Measurements from ENCODE around the gene IMP4. TPM values are rescaled to one million over a fixed set of nuclear protein-coding genes. Genes with fewer than 3 reads are reported as not detected.

The IMP4 gene
- total RNA-seq, 4 donors from 2014 or later, result 69.5 to 98.6 (median 94.4) TPM

DNA sequence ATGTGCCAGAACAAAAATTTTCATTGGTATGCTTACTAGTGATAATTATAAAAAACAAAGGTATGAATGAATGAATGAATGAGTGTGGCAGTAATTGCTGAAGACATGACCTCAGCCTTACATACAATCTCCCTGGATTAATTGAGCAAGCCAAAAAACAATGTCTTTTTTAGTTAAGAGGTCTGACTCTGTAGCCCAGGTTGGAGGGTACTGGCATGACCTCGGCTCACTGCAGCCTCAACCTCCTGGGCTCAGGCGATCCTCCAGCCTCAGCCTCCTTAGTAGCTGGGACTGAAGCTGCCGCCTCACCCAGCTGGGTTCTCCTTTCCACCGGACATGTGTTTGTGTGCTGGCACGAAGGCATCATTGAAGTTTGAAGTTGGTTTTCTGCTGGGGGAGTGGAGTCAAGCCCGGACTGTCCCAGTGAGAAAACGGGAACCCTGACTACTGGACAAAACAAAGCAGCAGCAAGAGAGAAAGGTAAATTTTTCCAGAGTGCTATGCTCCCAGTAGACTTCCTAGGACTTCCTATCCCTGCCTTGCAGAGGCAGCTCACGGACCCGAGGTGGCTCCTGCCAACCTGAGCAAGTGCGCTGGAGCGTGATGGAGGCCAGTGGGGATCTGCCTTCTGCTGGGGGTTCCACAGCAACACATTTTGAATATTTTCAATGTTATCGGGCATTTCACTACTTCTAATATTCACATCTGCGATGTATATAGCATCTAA, 6.4 kb upstream of the IMP4 start:
- TF ChIP-seq POLR2A (IDR thresholded peaks at IDR 0.05), result no peak
- TF ChIP-seq, protein P1, sequence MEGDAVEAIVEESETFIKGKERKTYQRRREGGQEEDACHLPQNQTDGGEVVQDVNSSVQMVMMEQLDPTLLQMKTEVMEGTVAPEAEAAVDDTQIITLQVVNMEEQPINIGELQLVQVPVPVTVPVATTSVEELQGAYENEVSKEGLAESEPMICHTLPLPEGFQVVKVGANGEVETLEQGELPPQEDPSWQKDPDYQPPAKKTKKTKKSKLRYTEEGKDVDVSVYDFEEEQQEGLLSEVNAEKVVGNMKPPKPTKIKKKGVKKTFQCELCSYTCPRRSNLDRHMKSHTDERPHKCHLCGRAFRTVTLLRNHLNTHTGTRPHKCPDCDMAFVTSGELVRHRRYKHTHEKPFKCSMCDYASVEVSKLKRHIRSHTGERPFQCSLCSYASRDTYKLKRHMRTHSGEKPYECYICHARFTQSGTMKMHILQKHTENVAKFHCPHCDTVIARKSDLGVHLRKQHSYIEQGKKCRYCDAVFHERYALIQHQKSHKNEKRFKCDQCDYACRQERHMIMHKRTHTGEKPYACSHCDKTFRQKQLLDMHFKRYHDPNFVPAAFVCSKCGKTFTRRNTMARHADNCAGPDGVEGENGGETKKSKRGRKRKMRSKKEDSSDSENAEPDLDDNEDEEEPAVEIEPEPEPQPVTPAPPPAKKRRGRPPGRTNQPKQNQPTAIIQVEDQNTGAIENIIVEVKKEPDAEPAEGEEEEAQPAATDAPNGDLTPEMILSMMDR (IDR thresholded peaks at IDR 0.05), result no peak
- Histone ChIP-seq H3K27me3 (no peaks in the 10 kb centered on the region), H3K36me3 (peaks cover 7 to 11% of the 10 kb centered on the region in 2 donors), H3K4me3 (replicated peaks in 1 of 3) (no peak overlapping the region), H3K4me1 (peaks cover 5 to 6% of the 10 kb centered on the region in 2 donors), H3K27ac (no peak overlapping the region), H3K9me3 (no peaks in the 10 kb centered on the region)
- 68 to 72% methylated on average over 12 to 13 of the region's 13 CpGs for WGBS, 2 donors
- no peak for DNase-seq
- intact Hi-C loops (cut with DNase I), result no loop called here

DNA sequence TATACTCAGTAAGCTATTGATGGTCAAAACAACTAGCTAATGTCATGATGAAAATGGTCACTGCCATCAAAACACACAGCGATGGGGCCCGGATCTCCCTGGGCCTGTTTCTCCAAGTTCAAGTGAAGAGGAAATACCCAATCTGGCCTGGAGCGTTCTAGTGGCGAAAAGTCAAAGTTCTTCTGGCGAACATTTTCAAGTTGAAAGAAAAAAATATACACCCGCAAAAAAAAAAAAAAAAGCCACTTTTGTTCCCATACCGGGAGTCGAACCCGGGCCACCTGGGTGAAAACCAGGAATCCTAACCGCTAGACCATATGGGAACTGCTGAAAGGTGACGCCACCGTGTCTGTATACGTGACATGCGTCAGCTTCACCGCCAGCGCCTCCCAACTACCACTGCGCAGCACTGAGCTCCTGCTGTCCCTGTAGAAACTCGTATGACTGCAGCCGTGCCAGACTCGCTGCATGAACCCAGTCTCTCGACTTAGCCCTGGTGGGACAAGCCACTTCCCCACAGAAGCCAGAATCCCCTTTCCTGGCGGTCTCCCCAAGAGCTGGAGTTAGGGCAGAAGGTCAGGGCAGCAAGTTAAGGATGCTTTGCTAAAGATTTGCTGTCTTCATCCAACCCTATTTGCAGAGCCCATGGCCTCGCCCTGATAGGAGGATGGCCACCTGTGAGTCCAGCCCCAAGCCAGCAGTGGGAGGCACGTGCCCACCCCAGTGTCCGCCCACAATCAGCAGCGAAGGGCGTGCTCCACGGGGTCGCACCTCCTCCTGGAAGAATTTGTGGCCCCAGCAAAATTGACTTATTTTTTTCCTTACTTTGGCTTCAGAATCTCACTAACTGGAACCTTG, 5.6 kb upstream of the IMP4 start:
- no peaks in the 10 kb centered on the region for H3K27me3 ChIP-seq
- H3K27ac ChIP-seq, result peak overlapping the region in 2 of 3 donors; percentile 7 to 45
- H3K36me3 ChIP-seq, result peaks cover 7 to 11% of the 10 kb centered on the region in 2 donors
- WGBS, 2 donors, result 13 to 31% methylated on average over 28 to 29 of the region's 29 CpGs
- intact Hi-C loops (cut with DNase I), result no loop called here
- no peaks in the 10 kb centered on the region for H3K9me3 ChIP-seq
- TF ChIP-seq, protein P1 (IDR thresholded peaks at IDR 0.05), result no peak
- TF ChIP-seq POLR2A (IDR thresholded peaks at IDR 0.05), result no peak
- H3K4me3 ChIP-seq (replicated peaks in 1 of 3), result no peak overlapping the region
- DNase-seq, result peak; percentile 85 to 86
- peaks cover 8 to 9% of the 10 kb centered on the region in 2 donors for H3K4me1 ChIP-seq

DNA sequence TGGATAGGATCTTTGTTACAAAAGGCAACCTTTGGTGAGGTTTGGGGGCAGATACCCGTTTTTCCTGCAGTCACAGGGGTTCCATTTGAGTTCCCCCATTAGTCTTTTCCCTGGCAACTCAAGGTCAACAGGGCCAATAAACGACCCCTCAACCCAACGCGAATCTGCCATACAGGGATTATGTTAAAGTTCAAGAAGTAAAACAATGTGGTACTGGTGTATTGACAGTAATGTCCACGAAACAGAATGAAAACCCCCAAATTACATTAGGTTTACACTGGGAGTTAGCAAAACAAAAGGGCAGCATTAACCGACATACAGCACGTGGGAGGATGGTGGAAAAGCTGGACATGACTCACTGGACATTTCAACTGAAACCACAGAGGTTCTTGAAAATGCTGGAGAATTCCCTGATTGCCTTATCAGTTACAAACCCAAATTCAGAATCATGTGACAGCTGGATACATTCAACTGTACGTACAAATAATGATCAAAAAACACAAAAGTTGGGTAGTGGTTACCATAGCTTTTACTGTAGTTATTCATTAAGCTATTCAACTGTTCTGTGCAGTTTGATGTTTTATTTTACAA, 4.9 kb upstream of the IMP4 start:
- Histone ChIP-seq H3K27me3 (no peaks in the 10 kb centered on the region), H3K36me3 (peaks cover 7 to 11% of the 10 kb centered on the region in 2 donors), H3K27ac (peak overlapping the region in 1 of 3 donors; percentile 45), H3K4me3 (replicated peaks in 1 of 3) (no peak overlapping the region), H3K4me1 (peaks cover 8 to 9% of the 10 kb centered on the region in 2 donors), H3K9me3 (no peaks in the 10 kb centered on the region)
- DNase-seq, result no peak
- TF ChIP-seq POLR2A (IDR thresholded peaks at IDR 0.05), result no peak
- TF ChIP-seq, protein P1 (IDR thresholded peaks at IDR 0.05), result no peak
- intact Hi-C loops (cut with DNase I), result no loop called here
- 67 to 75% methylated on average over 8 of the region's 8 CpGs for WGBS, 2 donors

DNA sequence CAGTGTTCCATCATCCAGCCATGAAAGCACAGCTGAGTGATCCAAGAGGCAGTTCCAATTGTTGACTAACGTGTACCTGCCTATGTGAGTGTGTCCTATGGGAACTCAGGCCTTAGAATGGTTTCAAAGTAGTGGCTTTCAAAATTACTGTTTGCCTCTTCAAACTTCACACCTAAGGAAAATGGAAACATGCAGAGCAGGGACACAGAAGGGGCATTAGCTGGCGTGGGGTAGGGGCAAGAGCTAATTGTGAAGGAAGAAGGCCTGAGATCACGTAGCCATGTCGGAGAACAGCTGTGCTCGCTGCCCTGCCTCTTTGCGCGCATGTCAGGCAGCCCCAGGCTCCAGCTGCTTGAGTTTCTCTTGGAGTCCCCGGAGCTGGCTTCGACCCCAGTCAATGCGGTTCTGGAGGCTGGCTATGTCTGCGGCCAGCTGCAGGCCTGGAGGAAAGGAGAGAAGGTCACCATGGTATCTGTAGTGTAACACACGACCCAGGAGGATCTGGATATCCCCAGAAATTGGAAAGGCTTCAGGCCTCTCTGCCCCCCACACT, 3.8 kb upstream of the IMP4 start:
- Histone ChIP-seq H3K36me3 (peaks cover 7 to 11% of the 10 kb centered on the region in 2 donors), H3K4me1 (peaks cover 13 to 16% of the 10 kb centered on the region in 2 donors), H3K27ac (no peak overlapping the region), H3K4me3 (replicated peaks in 1 of 3) (no peak overlapping the region), H3K9me3 (no peaks in the 10 kb centered on the region), H3K27me3 (no peaks in the 10 kb centered on the region)
- no peak for DNase-seq
- WGBS, 2 donors, result 94 to 95% methylated on average over 12 of the region's 12 CpGs
- intact Hi-C loops (cut with DNase I), result no loop called here
- TF ChIP-seq, protein P1 (IDR thresholded peaks at IDR 0.05), result no peak
- TF ChIP-seq POLR2A (IDR thresholded peaks at IDR 0.05), result no peak
